Dendritic cell treated with granulocyte-macrophage colony-stimulating factor and Interleukin-4, amounts not matched to agents 40 ng/mL and 50 ng/mL, for 4 days (primary cell): ENCODE measurements around the gene RXRA.

ENCODE experiments used
- H3K27ac Mint-ChIP-seq: one replicate; pipeline ENCODE4 v1.8.0; 2022; ENCODE audit warnings: mild to moderate bottlenecking, mixed read lengths
- H3K27me3 Mint-ChIP-seq: one replicate; pipeline ENCODE4 v1.8.0; 2022; ENCODE audit warnings: mild to moderate bottlenecking, mixed read lengths
- H3K36me3 Mint-ChIP-seq: one replicate; pipeline ENCODE4 v1.8.0; 2022; ENCODE audit warnings: low read depth, mixed read lengths
- H3K4me1 Mint-ChIP-seq: one replicate; pipeline ENCODE4 v1.8.0; 2022; ENCODE audit warnings: low read depth, mixed read lengths
- H3K4me3 Mint-ChIP-seq: one replicate; pipeline ENCODE4 v1.8.0; 2022; ENCODE audit warnings: mild to moderate bottlenecking, moderate library complexity, mixed read lengths
- H3K9me3 Mint-ChIP-seq: one replicate; pipeline ENCODE4 v1.8.0; 2022; ENCODE audit warnings: mixed read lengths
- intact Hi-C: fragments of 100-400 bp; cut with micrococcal nuclease; formaldehyde crosslinking; loops from one replicate; pipeline ENCODE4 v1.15.0; 2022

The RXRA gene

DNA sequence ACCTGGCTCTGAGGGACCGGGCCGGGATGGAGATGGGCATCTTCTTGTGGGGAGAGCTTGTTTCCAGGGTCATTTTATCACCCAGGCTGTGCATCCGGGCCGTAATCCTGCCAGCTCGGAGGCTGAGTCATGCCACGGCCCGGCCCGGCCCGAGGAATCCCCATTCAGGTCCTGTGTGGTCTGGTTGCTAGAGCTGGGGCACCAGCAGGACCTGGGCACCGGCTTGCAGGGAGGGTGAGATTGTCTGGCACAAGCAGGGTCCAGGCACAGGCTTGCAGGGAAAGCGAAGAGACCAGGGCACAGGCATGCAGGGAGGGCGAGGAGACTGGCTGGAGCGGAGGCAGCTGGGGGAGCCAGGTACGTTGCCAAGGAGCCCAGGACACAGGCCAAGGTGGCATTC, 106.8 kb downstream of the RXRA start:
- Mint-ChIP-seq H3K4me3 (no peak overlapping the region), H3K27me3 (no peaks in the 10 kb centered on the region), H3K9me3 (no peaks in the 10 kb centered on the region), H3K4me1 (peaks cover 54% of the 10 kb centered on the region), H3K27ac (peak overlapping the region; percentile 63), H3K36me3 (peaks cover 100% of the 10 kb centered on the region)
- intact Hi-C loops: no loop called here

- intact Hi-C loops: no loop called here
- H3K27me3 Mint-ChIP-seq: no peaks in the 10 kb centered on the region
- no peaks in the 10 kb centered on the region for H3K9me3 Mint-ChIP-seq
Observed at GRCh38 chr9:134433909-134434882, 107.9 kb downstream of the RXRA start.

GRCh38 chr9:134434894-134435506, 108.7 kb downstream of the RXRA start:
- Mint-ChIP-seq H3K27ac (peak overlapping the region; percentile 75), H3K36me3 (peaks cover 100% of the 10 kb centered on the region)
- intact Hi-C loops: no loop called here

More at GRCh38 chr9:134433909-134434882, 107.9 kb downstream of the RXRA start:
- Mint-ChIP-seq H3K36me3 (peaks cover 100% of the 10 kb centered on the region), H3K4me1 (peaks cover 54% of the 10 kb centered on the region), H3K27ac (peak overlapping the region; percentile 75), H3K4me3 (no peak overlapping the region)

GRCh38 chr9:134435550-134436378, 109.5 kb downstream of the RXRA start:
- peaks cover 100% of the 10 kb centered on the region for H3K36me3 Mint-ChIP-seq
- H3K4me1 Mint-ChIP-seq: peaks cover 70% of the 10 kb centered on the region
- intact Hi-C loops: no loop called here
- no peak overlapping the region for H3K4me3 Mint-ChIP-seq
- no peaks in the 10 kb centered on the region for H3K9me3 Mint-ChIP-seq
- peak overlapping the region; percentile 75 for H3K27ac Mint-ChIP-seq
- H3K27me3 Mint-ChIP-seq: no peaks in the 10 kb centered on the region

More at GRCh38 chr9:134434894-134435506, 108.7 kb downstream of the RXRA start:
- H3K4me1 Mint-ChIP-seq: peaks cover 62% of the 10 kb centered on the region
- H3K9me3 Mint-ChIP-seq: no peaks in the 10 kb centered on the region
- no peaks in the 10 kb centered on the region for H3K27me3 Mint-ChIP-seq
- H3K4me3 Mint-ChIP-seq: no peak overlapping the region

DNA sequence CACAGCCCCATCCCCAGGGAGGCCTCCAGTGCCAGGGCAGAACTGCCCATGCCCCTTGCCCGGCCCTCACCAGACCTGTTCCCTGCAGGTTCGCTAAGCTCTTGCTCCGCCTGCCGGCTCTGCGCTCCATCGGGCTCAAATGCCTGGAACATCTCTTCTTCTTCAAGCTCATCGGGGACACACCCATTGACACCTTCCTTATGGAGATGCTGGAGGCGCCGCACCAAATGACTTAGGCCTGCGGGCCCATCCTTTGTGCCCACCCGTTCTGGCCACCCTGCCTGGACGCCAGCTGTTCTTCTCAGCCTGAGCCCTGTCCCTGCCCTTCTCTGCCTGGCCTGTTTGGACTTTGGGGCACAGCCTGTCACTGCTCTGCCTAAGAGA, 110.1 kb downstream of the RXRA start:
- peaks cover 100% of the 10 kb centered on the region for H3K36me3 Mint-ChIP-seq
- H3K9me3 Mint-ChIP-seq: no peaks in the 10 kb centered on the region
- intact Hi-C loops: no loop called here
- peak overlapping the region; percentile 75 for H3K27ac Mint-ChIP-seq
- H3K4me1 Mint-ChIP-seq: peaks cover 76% of the 10 kb centered on the region
- no peaks in the 10 kb centered on the region for H3K27me3 Mint-ChIP-seq
- no peak overlapping the region for H3K4me3 Mint-ChIP-seq

GRCh38 chr9:134436911-134437310, 110.7 kb downstream of the RXRA start:
- Mint-ChIP-seq H3K9me3 (no peaks in the 10 kb centered on the region), H3K4me1 (peaks cover 80% of the 10 kb centered on the region), H3K27ac (peak overlapping the region; percentile 75), H3K27me3 (no peaks in the 10 kb centered on the region), H3K36me3 (peaks cover 98% of the 10 kb centered on the region), H3K4me3 (no peak overlapping the region)
- intact Hi-C loops: no loop called here

- Mint-ChIP-seq H3K4me3 (no peak overlapping the region), H3K4me1 (peaks cover 80% of the 10 kb centered on the region), H3K9me3 (no peaks in the 10 kb centered on the region), H3K27me3 (no peaks in the 10 kb centered on the region), H3K27ac (peak overlapping the region; percentile 16), H3K36me3 (peaks cover 91% of the 10 kb centered on the region)
- intact Hi-C loops: no loop called here
Observed at GRCh38 chr9:134437403-134438194, 111.3 kb downstream of the RXRA start.

DNA sequence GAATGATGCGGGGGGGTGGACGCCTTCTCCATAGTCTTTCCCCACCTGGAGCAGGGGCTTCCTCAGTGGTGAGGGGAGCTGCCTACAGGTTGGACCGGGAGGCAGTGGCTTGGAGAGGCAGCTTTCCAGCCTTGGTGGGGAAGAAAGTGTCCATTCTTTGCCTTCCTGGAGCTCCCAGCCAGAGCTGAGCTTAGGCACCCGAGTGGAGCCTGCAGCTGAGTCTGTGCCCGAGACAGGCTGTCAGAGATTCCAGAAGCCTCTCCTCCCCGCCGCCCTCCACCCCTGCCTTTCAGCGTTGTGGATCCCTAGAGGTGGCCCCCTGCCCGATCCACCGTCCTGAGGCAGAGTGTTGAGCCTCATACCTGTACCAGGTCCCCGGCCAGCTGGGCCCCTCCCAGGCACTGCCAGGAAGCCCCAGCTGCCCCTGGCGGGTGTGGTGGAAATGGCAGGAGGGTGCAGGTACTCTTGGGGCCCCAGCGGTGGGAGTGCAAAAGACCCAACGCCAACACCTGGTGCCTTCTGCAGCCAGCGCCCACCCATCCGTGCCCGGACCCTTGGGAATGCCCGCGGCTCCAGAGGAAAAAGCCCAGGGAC, 112.0 kb downstream of the RXRA start:
- no peak overlapping the region for H3K4me3 Mint-ChIP-seq
- H3K4me1 Mint-ChIP-seq: peaks cover 80% of the 10 kb centered on the region
- intact Hi-C loops: no loop called here
- no peak overlapping the region for H3K27ac Mint-ChIP-seq
- no peaks in the 10 kb centered on the region for H3K9me3 Mint-ChIP-seq
- no peaks in the 10 kb centered on the region for H3K27me3 Mint-ChIP-seq
- peaks cover 84% of the 10 kb centered on the region for H3K36me3 Mint-ChIP-seq

DNA sequence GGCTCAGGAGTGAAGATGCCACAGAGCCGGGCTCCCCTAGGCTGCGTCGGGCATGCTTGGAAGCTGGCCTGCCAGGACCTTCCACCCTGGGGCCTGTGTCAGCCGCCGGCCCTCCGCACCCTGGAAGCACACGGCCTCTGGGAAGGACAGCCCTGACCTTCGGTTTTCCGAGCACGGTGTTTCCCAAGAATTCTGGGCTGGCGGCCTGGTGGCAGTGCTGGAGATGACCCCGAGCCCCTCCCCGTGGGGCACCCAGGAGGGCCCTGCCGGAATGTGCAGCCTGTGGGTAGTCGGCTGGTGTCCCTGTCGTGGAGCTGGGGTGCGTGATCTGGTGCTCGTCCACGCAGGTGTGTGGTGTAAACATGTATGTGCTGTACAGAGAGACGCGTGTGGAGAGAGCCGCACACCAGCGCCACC, 113.1 kb downstream of the RXRA start:
- no peaks in the 10 kb centered on the region for H3K27me3 Mint-ChIP-seq
- H3K4me1 Mint-ChIP-seq: peaks cover 78% of the 10 kb centered on the region
- H3K9me3 Mint-ChIP-seq: no peaks in the 10 kb centered on the region
- intact Hi-C loops: no loop called here
- H3K36me3 Mint-ChIP-seq: peaks cover 73% of the 10 kb centered on the region
- no peak overlapping the region for H3K4me3 Mint-ChIP-seq
- peak overlapping the region; percentile 73 for H3K27ac Mint-ChIP-seq

DNA sequence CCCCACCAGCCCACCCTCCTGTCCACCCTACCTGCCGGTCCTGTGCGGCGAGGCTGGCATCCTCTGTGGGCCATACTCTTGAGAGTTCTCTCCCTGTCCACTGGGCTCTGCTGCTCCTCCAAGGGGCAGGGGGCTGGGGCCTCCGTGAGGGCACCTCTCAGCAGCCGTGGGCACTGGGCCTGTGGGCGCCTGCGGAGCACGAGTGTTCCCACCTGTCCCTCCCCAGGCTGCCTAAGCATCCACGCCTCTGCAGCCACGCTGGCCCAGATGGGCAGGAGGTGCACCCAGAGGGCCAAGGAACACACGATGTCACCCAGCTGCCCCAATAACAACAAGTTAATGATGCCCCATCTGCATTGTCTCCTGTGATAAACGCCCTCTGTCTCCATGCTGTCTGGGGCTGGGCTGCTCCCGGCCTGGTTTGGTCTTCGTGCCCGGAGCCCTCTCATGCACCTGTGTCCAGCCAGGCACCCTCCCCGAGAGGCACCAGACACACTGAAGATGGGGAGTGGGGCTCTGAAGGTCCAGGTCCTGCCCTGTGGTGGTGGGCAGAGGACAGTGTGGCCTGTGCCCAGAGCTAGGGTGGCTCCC, 114.5 kb downstream of the RXRA start:
- Mint-ChIP-seq H3K4me3 (no peak overlapping the region), H3K9me3 (no peaks in the 10 kb centered on the region), H3K4me1 (peaks cover 73% of the 10 kb centered on the region), H3K27me3 (no peaks in the 10 kb centered on the region), H3K36me3 (peaks cover 60% of the 10 kb centered on the region), H3K27ac (peak overlapping the region; percentile 73)
- intact Hi-C loops: loop anchor here (5.0 kb wide), 2 partner anchors 33 to 58 kb away; no protein-coding TSS in a partner anchor

DNA sequence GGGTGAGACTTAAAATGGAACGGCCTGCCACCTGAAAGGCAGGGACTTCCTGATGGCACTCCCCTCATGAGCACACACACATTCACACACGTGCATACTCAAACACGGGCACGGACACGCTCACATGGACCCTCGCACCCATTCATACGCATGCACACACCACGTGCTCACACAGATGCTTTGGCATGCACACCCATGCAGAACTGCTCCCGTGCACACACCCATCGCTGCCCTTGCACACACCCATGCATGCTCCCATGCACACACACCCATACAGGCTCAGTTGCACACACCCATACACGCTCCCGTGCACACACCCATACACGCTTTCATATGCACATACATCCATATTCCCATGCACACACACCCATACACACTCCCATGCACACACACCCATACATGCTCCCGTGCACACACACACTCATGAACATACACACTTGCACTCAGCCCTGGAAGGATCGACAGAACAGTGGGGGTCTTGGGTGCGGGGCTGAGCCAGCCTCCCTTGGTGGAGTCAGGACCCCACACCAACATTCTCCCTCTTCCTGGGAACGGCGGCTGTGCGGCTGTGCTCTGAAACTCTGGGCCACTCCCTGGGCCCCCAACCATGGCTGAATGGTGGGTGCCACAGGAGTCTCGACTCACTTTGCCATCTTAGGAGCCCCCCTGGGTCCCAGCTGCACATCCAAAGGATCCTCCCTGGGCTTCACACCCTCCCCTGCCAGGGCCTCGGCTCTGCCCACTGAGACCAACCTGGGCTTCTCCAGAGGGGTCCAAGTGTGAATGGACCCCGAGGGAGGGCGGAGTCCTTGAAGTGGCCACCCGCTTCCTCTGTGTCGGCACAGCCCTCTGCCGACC, 115.2 kb downstream of the RXRA start:
- peaks cover 53% of the 10 kb centered on the region for H3K36me3 Mint-ChIP-seq
- H3K4me3 Mint-ChIP-seq: no peak overlapping the region
- intact Hi-C loops: loop anchor here (5.0 kb wide), 2 partner anchors 34 to 59 kb away; no protein-coding TSS in a partner anchor
- H3K27me3 Mint-ChIP-seq: no peaks in the 10 kb centered on the region
- H3K4me1 Mint-ChIP-seq: peaks cover 66% of the 10 kb centered on the region
- H3K27ac Mint-ChIP-seq: peak overlapping the region; percentile 73
- H3K9me3 Mint-ChIP-seq: no peaks in the 10 kb centered on the region

GRCh38 chr9:134442085-134442474, 115.8 kb downstream of the RXRA start:
- intact Hi-C loops: loop anchor here (5.0 kb wide), 2 partner anchors 35 to 60 kb away; no protein-coding TSS in a partner anchor
- Mint-ChIP-seq H3K27ac (peak overlapping the region; percentile 43), H3K4me1 (peaks cover 61% of the 10 kb centered on the region), H3K27me3 (peaks cover 3% of the 10 kb centered on the region), H3K36me3 (peaks cover 46% of the 10 kb centered on the region), H3K9me3 (no peaks in the 10 kb centered on the region), H3K4me3 (no peak overlapping the region)
